ENCODE measurements around the gene MYO18B. TPM values are rescaled to one million over a fixed set of nuclear protein-coding genes. Genes with fewer than 3 reads are reported as not detected.

MYO18B gene
- polyA plus RNA-seq, 3 donors = not detected

DNA sequence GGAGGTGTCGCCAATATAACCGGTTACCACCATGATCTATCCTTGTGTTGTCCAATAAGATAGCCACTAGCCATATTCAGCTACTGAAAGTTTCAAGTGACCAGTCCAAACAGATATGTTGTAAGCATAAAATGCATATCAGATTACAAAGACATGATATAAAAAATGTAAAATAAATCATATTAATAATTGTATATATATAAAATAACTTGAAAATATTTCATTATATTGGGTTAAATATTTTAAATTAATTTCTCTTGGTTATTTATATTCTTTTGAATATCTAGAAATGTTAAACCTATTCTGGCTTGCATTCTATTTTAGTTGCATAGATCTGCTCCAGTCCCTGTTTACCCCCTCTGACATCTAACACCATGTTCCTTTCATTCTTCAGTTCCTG is 305.5 kb downstream of the MYO18B start:
- Mint-ChIP-seq H3K27me3 (ENCODE audit: low read depth in 3 of 3) (peaks cover 4 to 8% (median 4%) of the 10 kb centered on the region in 3 donors), H3K9me3 (no peaks in the 10 kb centered on the region), H3K27ac (no peak overlapping the region), H3K4me1 (no peaks in the 10 kb centered on the region), H3K4me3 (no peak overlapping the region), H3K36me3 (no peaks in the 10 kb centered on the region)
- H3K27ac ChIP-seq (ENCODE audit: low read depth in 1 of 2, low read length in 2 of 2) = no peak overlapping the region
- H3K36me3 ChIP-seq (replicated peaks in 1 of 2; ENCODE audit: control insufficient read depth in 1 of 2, insufficient read depth in 2 of 2, low read length in 2 of 2) = no peaks in the 10 kb centered on the region
- no peaks in the 10 kb centered on the region for H4K20me1 ChIP-seq (ENCODE audit: insufficient read depth, low read length)
- no peak overlapping the region for H2AFZ ChIP-seq (ENCODE audit: insufficient read depth, low read depth, low read length, poor library complexity, severe bottlenecking)
- no peak overlapping the region for H3K9ac ChIP-seq (ENCODE audit: insufficient read depth, low read length, poor library complexity, severe bottlenecking)
- no peak overlapping the region for H3K4me3 ChIP-seq (replicated peaks in 1 of 3; ENCODE audit: low read depth in 2 of 3, low read length in 3 of 3)
- no peaks in the 10 kb centered on the region for H3K4me1 ChIP-seq (ENCODE audit: control insufficient read depth in 1 of 2, insufficient read depth in 2 of 2, low read length in 2 of 2)
- no peak for DNase-seq
- intact Hi-C loops (cut with micrococcal nuclease) = no loop called here
- H3K9me3 ChIP-seq (replicated peaks in 1 of 2; ENCODE audit: control insufficient read depth in 1 of 2, insufficient read depth in 1 of 2, low read length in 2 of 2) = no peaks in the 10 kb centered on the region
- H3K79me2 ChIP-seq (ENCODE audit: insufficient read depth, low read length) = no peaks in the 10 kb centered on the region
- TF ChIP-seq, protein P1, sequence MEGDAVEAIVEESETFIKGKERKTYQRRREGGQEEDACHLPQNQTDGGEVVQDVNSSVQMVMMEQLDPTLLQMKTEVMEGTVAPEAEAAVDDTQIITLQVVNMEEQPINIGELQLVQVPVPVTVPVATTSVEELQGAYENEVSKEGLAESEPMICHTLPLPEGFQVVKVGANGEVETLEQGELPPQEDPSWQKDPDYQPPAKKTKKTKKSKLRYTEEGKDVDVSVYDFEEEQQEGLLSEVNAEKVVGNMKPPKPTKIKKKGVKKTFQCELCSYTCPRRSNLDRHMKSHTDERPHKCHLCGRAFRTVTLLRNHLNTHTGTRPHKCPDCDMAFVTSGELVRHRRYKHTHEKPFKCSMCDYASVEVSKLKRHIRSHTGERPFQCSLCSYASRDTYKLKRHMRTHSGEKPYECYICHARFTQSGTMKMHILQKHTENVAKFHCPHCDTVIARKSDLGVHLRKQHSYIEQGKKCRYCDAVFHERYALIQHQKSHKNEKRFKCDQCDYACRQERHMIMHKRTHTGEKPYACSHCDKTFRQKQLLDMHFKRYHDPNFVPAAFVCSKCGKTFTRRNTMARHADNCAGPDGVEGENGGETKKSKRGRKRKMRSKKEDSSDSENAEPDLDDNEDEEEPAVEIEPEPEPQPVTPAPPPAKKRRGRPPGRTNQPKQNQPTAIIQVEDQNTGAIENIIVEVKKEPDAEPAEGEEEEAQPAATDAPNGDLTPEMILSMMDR (IDR thresholded peaks at IDR 0.05) = no peak
- H3K27me3 ChIP-seq (ENCODE audit: control insufficient read depth in 2 of 2, insufficient read depth in 2 of 2, low read length in 2 of 2) = peaks cover 0 to 2% of the 10 kb centered on the region in 2 donors
- WGBS (ENCODE audit: insufficient coverage) = no CpG with 5 or more reads among the region's 2 CpGs
- no peak overlapping the region for H3K4me2 ChIP-seq (replicated peaks; ENCODE audit: extremely low read depth, low read length, poor library complexity, severe bottlenecking)

DNA sequence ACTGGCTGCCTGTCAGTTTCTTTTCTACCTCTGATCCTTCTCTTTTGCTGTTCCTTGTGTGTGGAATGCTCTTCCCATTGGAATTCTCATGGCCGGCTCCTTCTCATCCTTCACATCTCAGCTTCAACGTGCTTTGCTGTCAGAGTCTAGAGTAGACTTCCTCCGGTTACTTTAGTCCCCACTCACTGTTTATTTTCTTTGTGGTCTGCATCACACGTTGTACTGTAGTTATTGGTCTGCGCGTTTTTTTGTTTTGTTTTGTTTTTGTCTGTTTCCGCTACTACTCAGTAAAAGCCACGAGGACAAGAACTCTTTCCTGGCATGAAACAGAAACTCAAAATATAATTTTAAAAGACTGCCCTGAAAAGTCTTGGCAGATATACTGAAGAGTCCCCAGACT is 305.9 kb downstream of the MYO18B start:
- peaks cover 4 to 8% (median 5%) of the 10 kb centered on the region in 3 donors for H3K27me3 Mint-ChIP-seq (ENCODE audit: low read depth in 3 of 3)
- H3K36me3 ChIP-seq (replicated peaks in 1 of 2; ENCODE audit: control insufficient read depth in 1 of 2, insufficient read depth in 2 of 2, low read length in 2 of 2) = no peaks in the 10 kb centered on the region
- H4K20me1 ChIP-seq (ENCODE audit: insufficient read depth, low read length) = no peaks in the 10 kb centered on the region
- H3K27ac Mint-ChIP-seq = no peak overlapping the region
- H3K4me3 ChIP-seq (replicated peaks in 1 of 3; ENCODE audit: low read depth in 2 of 3, low read length in 3 of 3) = no peak overlapping the region
- H3K4me2 ChIP-seq (replicated peaks; ENCODE audit: extremely low read depth, low read length, poor library complexity, severe bottlenecking) = no peak overlapping the region
- no peak overlapping the region for H3K27ac ChIP-seq (ENCODE audit: low read depth in 1 of 2, low read length in 2 of 2)
- peaks cover 0 to 2% of the 10 kb centered on the region in 2 donors for H3K27me3 ChIP-seq (ENCODE audit: control insufficient read depth in 2 of 2, insufficient read depth in 2 of 2, low read length in 2 of 2)
- H3K4me1 ChIP-seq (ENCODE audit: control insufficient read depth in 1 of 2, insufficient read depth in 2 of 2, low read length in 2 of 2) = no peaks in the 10 kb centered on the region
- no peak overlapping the region for H3K9ac ChIP-seq (ENCODE audit: insufficient read depth, low read length, poor library complexity, severe bottlenecking)
- H3K79me2 ChIP-seq (ENCODE audit: insufficient read depth, low read length) = no peaks in the 10 kb centered on the region
- no CpG with 5 or more reads among the region's 8 CpGs for WGBS (ENCODE audit: insufficient coverage)
- H3K9me3 Mint-ChIP-seq = no peaks in the 10 kb centered on the region
- H3K9me3 ChIP-seq (replicated peaks in 1 of 2; ENCODE audit: control insufficient read depth in 1 of 2, insufficient read depth in 1 of 2, low read length in 2 of 2) = no peaks in the 10 kb centered on the region
- peak overlapping the region in 1 of 2 donors; percentile 6 for H3K4me3 Mint-ChIP-seq
- no peak overlapping the region for H2AFZ ChIP-seq (ENCODE audit: insufficient read depth, low read depth, low read length, poor library complexity, severe bottlenecking)
- intact Hi-C loops (cut with micrococcal nuclease) = no loop called here
- TF ChIP-seq, protein P1 (IDR thresholded peaks at IDR 0.05) = no peak
- H3K4me1 Mint-ChIP-seq = no peaks in the 10 kb centered on the region
- no peak for DNase-seq
- H3K36me3 Mint-ChIP-seq = no peaks in the 10 kb centered on the region
